Measurements from ENCODE around the gene DEPDC1B.
"Not testable (repeated sequence)": the region's sequence is repeated elsewhere in the genome, so short reads cannot be mapped to it uniquely, and the experiment has no call there.

The DEPDC1B gene

GRCh38 chr5:60563696-60564324 lies 136.2 kb downstream of the DEPDC1B start:
- no peak overlapping the region for H3K27ac Mint-ChIP-seq
- no peaks in the 10 kb centered on the region for H3K4me1 Mint-ChIP-seq (ENCODE audit: low read depth)
- H3K4me3 Mint-ChIP-seq = no peak overlapping the region
- no peak for DNase-seq (ENCODE audit: low spot score)
- no peaks in the 10 kb centered on the region for H3K27me3 Mint-ChIP-seq (ENCODE audit: low read depth)
- H3K36me3 Mint-ChIP-seq (ENCODE audit: low read depth) = no peaks in the 10 kb centered on the region
- peaks cover 27% of the 10 kb centered on the region for H3K9me3 Mint-ChIP-seq

- not testable (repeated sequence) for H3K9me3 Mint-ChIP-seq; H3K36me3 Mint-ChIP-seq (ENCODE audit: low read depth); H3K4me1 Mint-ChIP-seq (ENCODE audit: low read depth); H3K27me3 Mint-ChIP-seq (ENCODE audit: low read depth); H3K27ac Mint-ChIP-seq; DNase-seq (ENCODE audit: low spot score); H3K4me3 Mint-ChIP-seq
These were observed 146.7 kb downstream of the DEPDC1B start for GRCh38 chr5:60553291-60553690.

- peaks cover 3% of the 10 kb centered on the region for H3K9me3 Mint-ChIP-seq
- H3K36me3 Mint-ChIP-seq (ENCODE audit: low read depth) = no peaks in the 10 kb centered on the region
- H3K4me1 Mint-ChIP-seq (ENCODE audit: low read depth) = peaks cover 4% of the 10 kb centered on the region
- peaks cover 3% of the 10 kb centered on the region for H3K27me3 Mint-ChIP-seq (ENCODE audit: low read depth)
- H3K27ac Mint-ChIP-seq = no peak overlapping the region
- no peak overlapping the region for H3K4me3 Mint-ChIP-seq
- no peak for DNase-seq (ENCODE audit: low spot score)
These were observed 148.1 kb downstream of the DEPDC1B start for GRCh38 chr5:60551829-60552228.

GRCh38 chr5:60551250-60551649 lies 148.7 kb downstream of the DEPDC1B start:
- H3K4me3 Mint-ChIP-seq = no peak overlapping the region
- peaks cover 4% of the 10 kb centered on the region for H3K4me1 Mint-ChIP-seq (ENCODE audit: low read depth)

GRCh38 chr5:60550311-60550710 lies 149.7 kb downstream of the DEPDC1B start:
- no peak overlapping the region for H3K27ac Mint-ChIP-seq
- peaks cover 3% of the 10 kb centered on the region for H3K27me3 Mint-ChIP-seq (ENCODE audit: low read depth)
- peaks cover 4% of the 10 kb centered on the region for H3K4me1 Mint-ChIP-seq (ENCODE audit: low read depth)
- H3K4me3 Mint-ChIP-seq = no peak overlapping the region
- peaks cover 3% of the 10 kb centered on the region for H3K9me3 Mint-ChIP-seq
- DNase-seq (ENCODE audit: low spot score) = no peak
- H3K36me3 Mint-ChIP-seq (ENCODE audit: low read depth) = no peaks in the 10 kb centered on the region

More at GRCh38 chr5:60551250-60551649, 148.7 kb downstream of the DEPDC1B start:
- peaks cover 3% of the 10 kb centered on the region for H3K9me3 Mint-ChIP-seq
- DNase-seq (ENCODE audit: low spot score) = no peak
- H3K36me3 Mint-ChIP-seq (ENCODE audit: low read depth) = no peaks in the 10 kb centered on the region
- peaks cover 3% of the 10 kb centered on the region for H3K27me3 Mint-ChIP-seq (ENCODE audit: low read depth)
- H3K27ac Mint-ChIP-seq = no peak overlapping the region

- Mint-ChIP-seq H3K27me3 (ENCODE audit: low read depth) (peaks cover 3% of the 10 kb centered on the region), H3K4me1 (ENCODE audit: low read depth) (peaks cover 4% of the 10 kb centered on the region), H3K36me3 (ENCODE audit: low read depth) (no peaks in the 10 kb centered on the region), H3K27ac (no peak overlapping the region), H3K4me3 (no peak overlapping the region), H3K9me3 (no peaks in the 10 kb centered on the region)
- no peak for DNase-seq (ENCODE audit: low spot score)
These were observed 150.1 kb downstream of the DEPDC1B start for GRCh38 chr5:60549841-60550240.

Measured in T-helper 2 cell treated with Interferon-gamma antibody and Interleukin-4, amounts not matched to agents 5 μg/mL and 100 μg/mL, for 36 hours (primary cell).